Right atrium auricular region (tissue), 2 donors: ENCODE results near the gene RPL38. TPM values are rescaled to one million over a fixed set of nuclear protein-coding genes. Genes with fewer than 3 reads are reported as not detected.

Experiments
- DNase-seq: peaks from one replicate; pipeline ENCODE4 v3.0.0-alpha.2; 2019; ENCODE audit warnings: low spot score
- H3K27ac ChIP-seq, 2 donors: fragments of 200-600 bp; sonication (generic); 1 replicate in 1 of 2; 2 replicates in 1 of 2; pipeline ENCODE4 v1.5.1; 2016 to 2019
- H3K27me3 ChIP-seq, 2 donors: fragments of 200-600 bp; sonication (generic); one replicate each; pipeline versions ENCODE4 v1.5.1 to v1.6.0; 2017 to 2019
- H3K36me3 ChIP-seq: fragments of 200-600 bp; sonication (generic); one replicate; pipeline ENCODE4 v1.5.1; 2016
- H3K4me1 ChIP-seq, 2 donors: fragments of 200-600 bp; sonication (generic); one replicate each; pipeline versions ENCODE4 v1.5.1 to v1.6.0; 2017 to 2019
- H3K4me3 ChIP-seq, 2 donors: fragments of 200-600 bp; sonication (generic); 1 replicate in 1 of 2; 2 replicates in 1 of 2; pipeline ENCODE4 v1.5.1; 2017 to 2019; ENCODE audit warnings: mild to moderate bottlenecking in 1 of 2, moderate library complexity in 1 of 2
- H3K9me3 ChIP-seq, 2 donors: fragments of 200-600 bp; sonication (generic); one replicate each; pipeline ENCODE4 v1.5.1; 2019
- total RNA-seq, 2 donors: library from RNA; depleted of rRNA; stranded (reverse); fragments of >200 nt; gene quantifications; one replicate each; pipeline ENCODE4 v1.1.0, GENCODE V29; 2016
- TF ChIP-seq, protein P1 (sequence below), 2 donors: fragments of 200-600 bp; sonication (generic); IDR thresholded peaks; one replicate each; pipeline ENCODE4 v1.5.1; 2019; ENCODE audit warnings: antibody characterized with exemption in 2 of 2

Gene RPL38
- total RNA-seq, 2 donors from 2014 or later: 212 to 310 TPM

DNA sequence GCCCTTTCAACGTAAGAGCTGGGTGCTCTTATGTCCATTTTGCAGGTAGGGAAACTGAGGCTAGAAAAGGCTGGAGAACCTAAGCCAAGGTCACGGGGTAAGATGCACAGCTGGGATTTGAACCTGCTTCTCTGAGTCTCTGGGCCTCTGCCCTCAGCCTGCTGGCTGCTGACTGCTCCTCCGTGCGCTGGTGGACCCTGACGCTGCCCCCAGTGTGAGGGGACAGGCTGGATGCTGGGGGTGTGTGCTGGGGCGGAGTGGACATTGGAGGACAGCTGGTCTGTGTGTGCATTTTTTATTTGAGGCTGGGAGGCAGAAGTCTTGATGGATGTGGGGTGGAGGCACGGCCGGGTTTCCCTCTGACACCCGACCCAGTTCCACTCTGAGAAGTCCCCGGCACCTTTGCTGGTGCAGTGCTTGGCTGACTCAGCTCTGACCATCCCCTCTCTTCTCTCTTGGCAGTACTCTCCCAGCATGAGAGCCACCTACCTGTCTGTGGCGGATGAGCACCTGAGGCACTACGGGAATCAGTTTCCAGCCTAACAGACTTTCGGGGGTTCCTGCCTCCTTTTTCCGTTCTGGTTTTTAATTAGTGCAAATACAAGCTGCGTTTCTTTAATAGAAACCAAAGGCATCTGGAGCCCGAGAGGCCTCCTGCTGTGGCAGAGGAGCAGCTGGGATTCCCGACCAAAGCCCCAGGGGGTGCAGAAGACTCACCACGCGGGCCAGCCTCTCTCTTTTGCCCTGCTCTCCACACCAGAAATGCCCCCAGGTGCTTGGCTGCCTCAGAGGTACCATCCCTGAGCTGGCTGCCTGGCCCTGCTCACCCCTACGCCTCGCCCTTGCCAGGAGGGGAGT, 56.4 kb downstream of the RPL38 start:
- Histone ChIP-seq H3K9me3 (no peaks in the 10 kb centered on the region), H3K4me1 (no peaks in the 10 kb centered on the region), H3K27me3 (no peaks in the 10 kb centered on the region), H3K36me3 (peaks cover 11% of the 10 kb centered on the region), H3K4me3 (no peak overlapping the region), H3K27ac (no peak overlapping the region)
- DNase-seq: no peak
- TF ChIP-seq, protein P1, sequence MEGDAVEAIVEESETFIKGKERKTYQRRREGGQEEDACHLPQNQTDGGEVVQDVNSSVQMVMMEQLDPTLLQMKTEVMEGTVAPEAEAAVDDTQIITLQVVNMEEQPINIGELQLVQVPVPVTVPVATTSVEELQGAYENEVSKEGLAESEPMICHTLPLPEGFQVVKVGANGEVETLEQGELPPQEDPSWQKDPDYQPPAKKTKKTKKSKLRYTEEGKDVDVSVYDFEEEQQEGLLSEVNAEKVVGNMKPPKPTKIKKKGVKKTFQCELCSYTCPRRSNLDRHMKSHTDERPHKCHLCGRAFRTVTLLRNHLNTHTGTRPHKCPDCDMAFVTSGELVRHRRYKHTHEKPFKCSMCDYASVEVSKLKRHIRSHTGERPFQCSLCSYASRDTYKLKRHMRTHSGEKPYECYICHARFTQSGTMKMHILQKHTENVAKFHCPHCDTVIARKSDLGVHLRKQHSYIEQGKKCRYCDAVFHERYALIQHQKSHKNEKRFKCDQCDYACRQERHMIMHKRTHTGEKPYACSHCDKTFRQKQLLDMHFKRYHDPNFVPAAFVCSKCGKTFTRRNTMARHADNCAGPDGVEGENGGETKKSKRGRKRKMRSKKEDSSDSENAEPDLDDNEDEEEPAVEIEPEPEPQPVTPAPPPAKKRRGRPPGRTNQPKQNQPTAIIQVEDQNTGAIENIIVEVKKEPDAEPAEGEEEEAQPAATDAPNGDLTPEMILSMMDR (IDR thresholded peaks at IDR 0.05): no peak

Other genes with a start within 250 kb of the RPL38 start
- 10 to 100 TPM; 18.2 to 26.0 TPM for gene TTYH2, start 9.9 kb downstream of the RPL38 start, total RNA-seq
- not detected for gene DNAI2, start 70.6 kb downstream of the RPL38 start, total RNA-seq
- gene KIF19, start 122.5 kb downstream of the RPL38 start, total RNA-seq: under 1 TPM in 1 of 2 donors, not detected in 1; 0.30 TPM
- not detected for gene BTBD17, start 158.2 kb downstream of the RPL38 start, total RNA-seq
- gene GPR142, start 163.8 kb downstream of the RPL38 start, total RNA-seq: not detected
- gene GPRC5C, start 228.4 kb downstream of the RPL38 start, total RNA-seq: 10 to 100 TPM; 39.0 to 48.0 TPM